ENCODE data around the gene TMEM59. TPM values are rescaled to one million over a fixed set of nuclear protein-coding genes. Genes with fewer than 3 reads are reported as not detected.
A peak's percentile ranks its signal among the peaks of the same experiment; 100 is the strongest.
"Not testable (repeated sequence)": the region's sequence is repeated elsewhere in the genome, so short reads cannot be mapped to it uniquely, and the experiment has no call there.

Gene TMEM59
- total and polyA plus RNA-seq, 5 experiments from 2014 or later, result 198 to 670 (median 410) TPM

DNA sequence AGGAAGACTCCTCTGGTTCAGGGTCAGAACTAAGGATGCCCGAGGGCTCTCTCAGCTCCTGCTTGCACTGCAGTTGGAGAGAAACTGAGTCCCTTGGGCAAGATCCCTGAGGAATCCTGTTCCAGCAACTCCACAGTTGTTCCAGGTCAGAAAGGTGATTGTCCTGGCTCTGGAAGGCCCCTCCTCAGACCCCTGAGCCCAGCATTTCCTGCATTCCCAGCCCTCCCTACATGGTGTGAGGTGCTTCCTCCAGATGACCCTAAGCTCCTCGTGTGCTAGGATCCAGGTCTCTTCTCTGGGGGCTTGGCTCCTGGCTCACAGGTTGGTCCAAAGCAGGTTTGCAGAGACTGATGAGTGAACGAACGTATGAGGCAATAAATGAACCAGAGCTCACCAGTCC lies 46.5 kb downstream of the TMEM59 start:
- H3K9me3 Mint-ChIP-seq, result peaks cover 0 to 2% (median 0%) of the 10 kb centered on the region in 9 donors
- H3K27me3 Mint-ChIP-seq, result peaks cover 3 to 8% (median 7%) of the 10 kb centered on the region in 5 donors
- no peak overlapping the region for H3K4me3 Mint-ChIP-seq
- POLR2A ChIA-PET, result no interaction called here
- peak overlapping the region in 1 of 10 donors; percentile 31 for H3K27ac Mint-ChIP-seq
- H3K36me3 Mint-ChIP-seq, result no peaks in the 10 kb centered on the region
- ATAC-seq (no peak), DNase-seq (no peak)
- no peaks in the 10 kb centered on the region for H3K4me1 Mint-ChIP-seq

DNA sequence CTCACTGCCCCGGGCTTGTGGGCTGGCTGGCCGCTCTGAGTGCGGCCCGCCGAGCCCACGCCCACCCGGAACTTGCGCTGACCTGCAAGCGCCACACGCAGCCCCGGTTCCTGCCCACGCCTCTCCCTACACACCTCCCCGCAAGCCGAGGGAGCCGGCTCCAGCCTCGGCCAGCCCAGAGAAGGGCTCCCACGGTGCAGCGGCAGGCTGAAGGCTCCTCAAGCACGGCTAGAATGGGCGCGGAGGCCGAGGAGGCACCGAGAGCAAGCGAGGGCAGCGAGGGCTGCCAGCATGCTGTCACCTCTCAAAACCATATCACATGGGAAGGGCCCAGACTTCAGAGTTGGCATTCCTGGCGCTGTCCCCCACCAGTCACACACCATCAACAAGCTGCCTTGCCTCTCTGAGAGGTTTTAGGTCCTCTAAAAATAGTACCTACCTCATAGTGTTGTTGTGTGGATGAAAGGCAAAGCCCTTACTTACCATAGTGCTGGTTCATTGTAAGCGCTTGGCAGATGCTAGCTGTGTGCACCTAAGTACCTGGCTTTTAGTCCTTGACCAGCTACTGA lies 48.4 kb downstream of the TMEM59 start:
- peaks cover 3 to 8% (median 4%) of the 10 kb centered on the region in 5 donors for H3K27me3 Mint-ChIP-seq
- H3K4me3 Mint-ChIP-seq, result no peak overlapping the region
- POLR2A ChIA-PET, result interaction anchor here (0.6 kb wide), 1 partner anchor 487 kb away, joined by 6 read pairs; no protein-coding TSS in a partner anchor
- DNase-seq, result peak in 1 of 10 donors; percentile 7
- ATAC-seq, result no peak
- H3K4me1 Mint-ChIP-seq, result no peaks in the 10 kb centered on the region
- H3K36me3 Mint-ChIP-seq, result no peaks in the 10 kb centered on the region
- H3K9me3 Mint-ChIP-seq, result peaks cover 0 to 2% (median 0%) of the 10 kb centered on the region in 9 donors
- H3K27ac Mint-ChIP-seq, result no peak overlapping the region

DNA sequence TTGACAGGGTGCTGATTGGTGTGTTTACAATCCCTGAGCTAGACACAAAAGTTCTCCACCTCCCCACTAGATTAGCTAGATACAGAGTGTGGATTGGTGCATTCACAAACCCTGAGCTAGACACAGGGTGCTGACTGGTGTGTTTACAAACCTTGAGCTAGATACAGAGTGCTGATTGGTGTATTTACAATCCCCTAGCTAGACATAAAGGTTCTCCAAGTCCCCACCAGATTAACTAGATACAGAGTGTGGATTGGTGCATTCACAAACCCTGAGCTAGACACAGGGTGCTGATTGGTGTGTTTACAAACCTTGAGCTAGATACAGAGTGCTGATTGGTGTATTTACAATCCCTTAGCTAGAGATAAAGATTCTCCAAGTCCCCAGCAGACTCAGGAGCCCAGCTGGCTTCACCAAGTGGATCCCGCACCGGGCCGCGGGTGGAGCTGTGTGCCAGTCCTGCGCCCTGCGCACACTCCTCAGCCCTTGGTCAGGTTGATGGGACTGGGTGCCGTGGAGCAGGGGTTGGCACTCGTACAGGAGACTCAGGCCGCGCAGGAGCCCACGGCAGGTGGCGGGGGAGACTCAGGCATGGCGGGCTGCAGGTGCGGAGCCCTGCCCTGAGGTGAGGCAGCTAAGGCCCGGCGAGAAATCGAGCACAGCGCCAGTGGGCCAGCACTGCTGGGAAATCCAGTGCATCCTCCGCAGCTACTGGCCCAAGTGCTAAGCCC lies 49.1 kb downstream of the TMEM59 start:
- H3K36me3 Mint-ChIP-seq, H3K4me1 Mint-ChIP-seq, ATAC-seq, H3K4me3 Mint-ChIP-seq, H3K9me3 Mint-ChIP-seq, POLR2A ChIA-PET, H3K27ac Mint-ChIP-seq, H3K27me3 Mint-ChIP-seq: not testable (repeated sequence)
- DNase-seq, result peak in 1 of 10 donors; percentile 17

DNA sequence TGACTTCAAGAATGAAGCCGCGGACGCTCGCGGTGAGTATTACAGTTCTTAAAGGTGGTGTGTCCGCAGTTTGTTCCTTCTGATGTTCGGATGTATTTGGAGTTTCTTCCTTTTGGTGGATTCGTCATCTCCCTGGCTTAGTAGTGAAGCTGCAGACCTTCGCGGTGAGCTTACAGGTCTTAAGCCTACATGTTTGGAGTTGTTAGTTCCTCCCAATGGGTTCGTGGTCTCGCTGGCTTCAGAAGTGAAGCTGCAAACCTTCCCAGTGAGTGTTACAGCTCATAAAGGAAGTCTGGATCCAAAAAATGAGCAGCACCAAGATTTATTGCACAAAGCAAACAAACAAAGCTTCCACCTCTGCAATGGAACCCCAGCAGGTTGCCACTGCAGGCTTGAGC lies 49.8 kb downstream of the TMEM59 start:
- H3K9me3 Mint-ChIP-seq, result peaks cover 0 to 2% (median 0%) of the 10 kb centered on the region in 9 donors

DNA sequence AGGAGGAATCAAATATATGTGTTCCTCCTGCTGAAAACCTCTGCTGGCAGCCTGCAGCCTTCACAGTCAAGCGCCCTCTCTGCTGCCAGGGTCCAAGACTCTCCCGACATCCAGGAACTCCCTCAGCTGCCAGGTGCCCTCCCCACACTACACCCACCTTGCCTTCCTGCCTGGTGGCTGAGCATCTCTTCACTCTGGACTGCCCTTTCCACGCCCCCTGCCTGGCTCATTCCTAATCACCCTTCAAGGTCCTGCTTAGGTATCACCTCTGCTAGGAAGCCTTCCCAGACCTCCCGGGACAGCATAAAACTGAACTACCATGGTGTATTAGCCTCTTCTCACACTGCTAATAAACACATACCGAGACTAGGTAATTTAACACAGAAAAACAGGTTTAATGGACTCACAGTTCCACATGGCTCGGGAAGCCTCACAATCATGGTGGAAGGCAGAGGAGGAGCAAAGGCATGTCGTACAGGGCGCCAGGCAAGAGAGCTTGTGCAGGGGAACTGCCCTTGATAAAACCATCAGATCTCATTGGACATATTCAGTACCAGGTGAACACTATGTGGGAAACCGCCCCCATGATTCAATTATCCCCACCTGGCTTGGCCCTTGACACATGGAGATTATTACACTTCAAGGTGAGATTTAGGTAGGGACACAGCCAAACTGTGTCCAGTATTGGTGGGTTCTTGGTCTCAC lies 50.3 kb downstream of the TMEM59 start:
- H3K27me3 Mint-ChIP-seq, result peaks cover 0 to 7% (median 4%) of the 10 kb centered on the region in 5 donors
- H3K4me1 Mint-ChIP-seq, result no peaks in the 10 kb centered on the region
- POLR2A ChIA-PET, result no interaction called here
- peaks cover 0 to 2% (median 0%) of the 10 kb centered on the region in 9 donors for H3K9me3 Mint-ChIP-seq
- ATAC-seq (no peak), DNase-seq (peak in 1 of 10 donors; percentile 9)
- no peaks in the 10 kb centered on the region for H3K36me3 Mint-ChIP-seq
- H3K27ac Mint-ChIP-seq, result no peak overlapping the region
- no peak overlapping the region for H3K4me3 Mint-ChIP-seq

More for the DNA sequence above, 49.8 kb downstream of the TMEM59 start:
- Mint-ChIP-seq H3K36me3 (no peaks in the 10 kb centered on the region), H3K27ac (no peak overlapping the region), H3K4me3 (no peak overlapping the region), H3K4me1 (no peaks in the 10 kb centered on the region), H3K27me3 (peaks cover 0 to 7% (median 4%) of the 10 kb centered on the region in 5 donors)
- ATAC-seq (no peak), DNase-seq (peak in 1 of 10 donors; percentile 3)
- POLR2A ChIA-PET, result no interaction called here

DNA sequence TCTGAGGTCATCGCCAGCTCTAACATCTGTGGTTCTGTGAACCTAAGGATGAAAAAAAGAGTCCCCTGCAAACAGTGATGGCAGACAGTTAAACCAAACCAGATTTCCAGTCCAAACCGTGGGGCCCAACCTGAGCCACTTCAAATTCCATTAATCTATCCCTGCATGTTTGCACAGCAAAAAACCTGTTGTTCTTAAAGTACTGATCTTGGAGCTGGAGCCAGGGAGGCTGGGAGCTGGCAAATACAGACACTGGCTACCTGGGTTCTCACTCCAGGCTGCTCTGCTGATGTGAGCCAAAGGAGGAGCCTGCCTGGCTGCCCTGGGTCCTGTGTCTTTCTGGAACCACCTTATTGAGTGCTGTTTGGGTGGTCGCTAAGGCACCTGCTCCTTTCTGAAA lies 51.4 kb downstream of the TMEM59 start:
- H3K27ac Mint-ChIP-seq, result no peak overlapping the region
- peaks cover 0 to 2% (median 0%) of the 10 kb centered on the region in 9 donors for H3K9me3 Mint-ChIP-seq
- no peaks in the 10 kb centered on the region for H3K36me3 Mint-ChIP-seq
- H3K27me3 Mint-ChIP-seq, result peaks cover 0 to 7% (median 3%) of the 10 kb centered on the region in 5 donors
- no peaks in the 10 kb centered on the region for H3K4me1 Mint-ChIP-seq
- ATAC-seq, result no peak
- no peak overlapping the region for H3K4me3 Mint-ChIP-seq
- DNase-seq, result no peak
- POLR2A ChIA-PET, result no interaction called here

GRCh38 chr1:53999920-54000319 lies 53.1 kb downstream of the TMEM59 start:
- no peak for DNase-seq
- no peaks in the 10 kb centered on the region for H3K27me3 Mint-ChIP-seq
- H3K9me3 Mint-ChIP-seq, result peaks cover 0 to 2% (median 0%) of the 10 kb centered on the region in 9 donors
- H3K4me1 Mint-ChIP-seq, result no peaks in the 10 kb centered on the region
- H3K27ac Mint-ChIP-seq, result no peak overlapping the region
- H3K4me3 Mint-ChIP-seq, result no peak overlapping the region
- no peaks in the 10 kb centered on the region for H3K36me3 Mint-ChIP-seq
- ATAC-seq, result no peak
- POLR2A ChIA-PET, result no interaction called here

DNA sequence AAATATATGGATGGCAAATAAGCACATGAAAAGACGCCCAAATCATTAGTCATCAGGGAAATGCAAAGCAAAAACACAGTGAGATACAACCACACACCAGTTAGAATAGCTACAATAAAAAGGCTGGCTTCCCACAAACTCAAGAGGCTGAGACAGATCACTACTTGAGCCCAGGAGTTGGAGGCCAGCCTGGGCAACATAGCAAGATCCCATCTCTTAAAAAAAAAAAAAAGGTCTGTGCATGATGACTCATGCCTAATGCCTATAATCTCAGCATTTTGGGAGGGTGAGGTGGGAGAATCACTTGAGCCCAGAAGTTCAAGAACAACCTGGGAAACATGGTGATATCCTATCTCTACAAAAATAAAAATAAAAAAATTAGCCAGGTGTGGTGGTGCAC lies 54.8 kb downstream of the TMEM59 start:
- H3K4me1 Mint-ChIP-seq, result no peaks in the 10 kb centered on the region
- H3K27me3 Mint-ChIP-seq, result peaks cover 0 to 1% (median 0%) of the 10 kb centered on the region in 5 donors
- H3K9me3 Mint-ChIP-seq, result peaks cover 0 to 1% (median 0%) of the 10 kb centered on the region in 9 donors
- POLR2A ChIA-PET, result no interaction called here
- ATAC-seq (no peak), DNase-seq (no peak)
- H3K4me3 Mint-ChIP-seq, result no peak overlapping the region
- H3K27ac Mint-ChIP-seq, result no peak overlapping the region
- no peaks in the 10 kb centered on the region for H3K36me3 Mint-ChIP-seq

DNA sequence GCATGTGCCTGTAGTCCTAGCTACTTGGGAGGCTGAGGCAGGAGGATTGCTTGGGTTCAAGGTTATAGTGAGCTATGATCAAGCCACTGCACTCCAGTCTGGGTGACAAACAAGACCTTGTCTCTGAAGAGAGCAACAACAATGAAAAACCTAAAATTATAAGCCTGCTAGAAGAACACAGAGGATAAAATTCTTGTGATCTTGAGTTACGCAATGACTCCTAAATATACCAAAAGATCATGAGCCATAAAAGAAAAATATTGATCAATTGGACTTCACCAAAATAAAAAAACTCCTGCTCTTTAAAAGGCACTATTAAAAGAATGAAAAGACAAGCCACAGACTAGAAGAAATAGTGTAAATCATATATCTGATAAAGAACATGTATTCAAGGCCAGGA lies 57.3 kb downstream of the TMEM59 start:
- Mint-ChIP-seq H3K27me3 (peaks cover 0 to 1% (median 0%) of the 10 kb centered on the region in 5 donors), H3K4me1 (no peaks in the 10 kb centered on the region)

GRCh38 chr1:53994516-53994915 lies 58.5 kb downstream of the TMEM59 start:
- H3K9me3 Mint-ChIP-seq, DNase-seq, H3K36me3 Mint-ChIP-seq, POLR2A ChIA-PET, H3K27me3 Mint-ChIP-seq, ATAC-seq, H3K4me3 Mint-ChIP-seq, H3K4me1 Mint-ChIP-seq, H3K27ac Mint-ChIP-seq: not testable (repeated sequence)

More for the DNA sequence above, 57.3 kb downstream of the TMEM59 start:
- Mint-ChIP-seq H3K9me3 (no peaks in the 10 kb centered on the region), H3K36me3 (no peaks in the 10 kb centered on the region), H3K4me3 (no peak overlapping the region), H3K27ac (no peak overlapping the region)
- DNase-seq (no peak), ATAC-seq (no peak)
- POLR2A ChIA-PET, result no interaction called here

GRCh38 chr1:53992085-53992874 lies 60.7 kb downstream of the TMEM59 start:
- H3K27ac Mint-ChIP-seq, result no peak overlapping the region
- H3K9me3 Mint-ChIP-seq, result no peaks in the 10 kb centered on the region
- POLR2A ChIA-PET, result interaction anchor here (0.6 kb wide), 1 partner anchor 615 kb away, joined by 6 read pairs; no protein-coding TSS in a partner anchor
- H3K27me3 Mint-ChIP-seq, result peaks cover 0 to 1% (median 0%) of the 10 kb centered on the region in 5 donors
- no peak for DNase-seq
- H3K4me1 Mint-ChIP-seq, result peaks cover 0 to 2% (median 0%) of the 10 kb centered on the region in 4 donors
- H3K4me3 Mint-ChIP-seq, result no peak overlapping the region
- no peak for ATAC-seq
- H3K36me3 Mint-ChIP-seq, result no peaks in the 10 kb centered on the region

DNA sequence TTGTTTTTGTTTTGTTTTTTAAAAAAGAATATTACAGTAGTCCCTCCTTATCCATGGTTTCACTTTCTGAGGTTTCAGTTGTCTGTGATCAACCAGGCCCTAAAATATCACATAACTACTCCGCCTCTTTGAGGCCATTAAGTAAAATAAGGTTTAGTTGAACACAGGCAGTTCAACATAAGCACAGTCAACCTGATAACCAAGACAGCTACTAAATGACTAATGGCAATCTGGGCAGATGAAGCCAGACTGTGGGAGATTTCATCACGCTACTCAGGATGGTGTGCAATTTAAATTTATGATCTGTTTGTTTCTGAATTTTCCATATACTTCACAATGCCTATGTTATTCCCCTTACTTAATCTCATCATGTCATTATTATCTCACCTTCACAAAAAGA lies 65.1 kb downstream of the TMEM59 start:
- ATAC-seq (no peak), DNase-seq (no peak)
- H3K36me3 Mint-ChIP-seq, result no peaks in the 10 kb centered on the region
- POLR2A ChIA-PET, result no interaction called here
- peak overlapping the region in 1 of 10 donors; percentile 62 for H3K27ac Mint-ChIP-seq
- no peak overlapping the region for H3K4me3 Mint-ChIP-seq
- no peaks in the 10 kb centered on the region for H3K27me3 Mint-ChIP-seq
- no peaks in the 10 kb centered on the region for H3K9me3 Mint-ChIP-seq
- peaks cover 6 to 20% (median 13%) of the 10 kb centered on the region in 4 donors for H3K4me1 Mint-ChIP-seq

Measured in naive thymus-derived CD8-positive, alpha-beta T cell (primary cell).